HEK293 (cell line): ENCODE data around the gene RASD2.

ENCODE experiments used
- CTCF ChIA-PET: fragments of 350-600 bp; formaldehyde crosslinking; extraction: SDS; loops from one replicate; lab custom pipeline; 2021; ENCODE audit warnings: antibody characterized with exemption; lab: Yijun Ruan, JAX
- POLR2A ChIA-PET: fragments of 300-600 bp; formaldehyde crosslinking; extraction: SDS; loops from one replicate; lab custom pipeline; 2020; ENCODE audit warnings: antibody characterized with exemption, inconsistent platforms; lab: Yijun Ruan, JAX
- H3K27ac ChIP-seq: fragments of 200-500 bp; sonication (Bioruptor generic); 2 replicates; pipeline ENCODE4 v1.5.1; 2014; ENCODE audit warnings: low read depth, low read length, control low read depth, inconsistent platforms; ENCODE audit errors: extremely low read depth
- H3K36me3 ChIP-seq, 2 experiments: fragments of 200-500 bp in 1 of 2; sonication (Bioruptor generic) in 1 of 2; 1 replicate in 1 of 2; 2 replicates in 1 of 2; pipeline ENCODE4 v1.5.1; 2014 to 2017; ENCODE audit warnings: inconsistent platforms in 2 of 2, low read length in 2 of 2; ENCODE audit not compliant: control insufficient read depth in 2 of 2, insufficient read depth in 1 of 2
- H3K4me1 ChIP-seq: fragments of 200-500 bp; sonication (Bioruptor generic); 2 replicates; pipeline ENCODE4 v1.5.1; 2014; ENCODE audit warnings: mild to moderate bottlenecking, low read length, inconsistent platforms; ENCODE audit not compliant: control insufficient read depth, insufficient read depth
- H3K4me3 ChIP-seq: 2 replicates; pipeline ENCODE4 v1.5.1; 2011; ENCODE audit warnings: low read depth, mild to moderate bottlenecking, control low read depth, low read length, moderate library complexity
- H3K9me3 ChIP-seq: fragments of 200-500 bp; sonication (Bioruptor generic); 2 replicates; pipeline ENCODE4 v1.5.1; 2014; ENCODE audit warnings: low read depth, low read length, inconsistent platforms; ENCODE audit not compliant: control insufficient read depth, insufficient read depth
- BCL11A ChIP-seq: fragments of 450-650 bp; formaldehyde crosslinking; IDR thresholded peaks from 2 replicates; pipeline ENCODE4 v1.5.1; 2016; ENCODE audit warnings: low read depth, missing biosample characterization, missing genetic modification characterization
- FEZF1 ChIP-seq: fragments of 450-650 bp; formaldehyde crosslinking; IDR thresholded peaks from 2 replicates; pipeline ENCODE4 v1.5.1; 2016; ENCODE audit warnings: missing biosample characterization, missing genetic modification characterization
- HOXC10 ChIP-seq: sonication (generic); formaldehyde crosslinking; IDR thresholded peaks from 2 replicates; pipeline ENCODE4 v1.8.1; 2023; ENCODE audit warnings: mild to moderate bottlenecking, missing genetic modification reagents
- OVOL3 ChIP-seq: fragments of 450-650 bp; formaldehyde crosslinking; IDR thresholded peaks from 2 replicates; pipeline ENCODE4 v1.5.1; 2016; ENCODE audit warnings: missing biosample characterization, missing genetic modification characterization
- TRIM28 ChIP-seq: IDR thresholded peaks from 2 replicates; pipeline ENCODE4 v1.6.1; 2011; ENCODE audit warnings: low read length, control low read depth, borderline replicate concordance
- ZBTB1 ChIP-seq: fragments of 450-650 bp; formaldehyde crosslinking; IDR thresholded peaks from 2 replicates; pipeline ENCODE4 v1.5.1; 2016; ENCODE audit warnings: missing biosample characterization, missing genetic modification characterization
- ZFP3 ChIP-seq: fragments of 450-650 bp; formaldehyde crosslinking; IDR thresholded peaks from 2 replicates; pipeline ENCODE4 v1.5.1; 2016; ENCODE audit warnings: low read depth, missing biosample characterization, missing genetic modification characterization
- ZNF169 ChIP-seq: fragments of 450-650 bp; formaldehyde crosslinking; IDR thresholded peaks from 2 replicates; pipeline ENCODE4 v1.5.1; 2016; ENCODE audit warnings: missing biosample characterization, missing genetic modification characterization
- ZNF184 ChIP-seq: fragments of 450-650 bp; IDR thresholded peaks from 2 replicates; pipeline ENCODE4 v1.5.1; 2018; ENCODE audit warnings: missing biosample characterization, mild to moderate bottlenecking, missing genetic modification characterization
- ZNF292 ChIP-seq: fragments of 450-650 bp; formaldehyde crosslinking; IDR thresholded peaks from 2 replicates; pipeline ENCODE4 v1.5.1; 2016; ENCODE audit warnings: low read depth, missing biosample characterization, missing genetic modification characterization, borderline replicate concordance
- ZNF350 ChIP-seq: fragments of 450-650 bp; formaldehyde crosslinking; IDR thresholded peaks from 2 replicates; pipeline ENCODE4 v1.5.0; 2017; ENCODE audit warnings: missing biosample characterization, mild to moderate bottlenecking, missing genetic modification characterization
- ZNF394 ChIP-seq: fragments of 450-650 bp; formaldehyde crosslinking; IDR thresholded peaks from 2 replicates; pipeline ENCODE4 v1.5.1; 2016; ENCODE audit warnings: missing biosample characterization, missing genetic modification characterization, mild to moderate bottlenecking, moderate library complexity, borderline replicate concordance
- ZNF473 ChIP-seq: fragments of 450-650 bp; formaldehyde crosslinking; IDR thresholded peaks from 2 replicates; pipeline ENCODE4 v1.5.1; 2017; ENCODE audit warnings: missing biosample characterization, missing genetic modification characterization
- ZNF544 ChIP-seq: fragments of 450-650 bp; formaldehyde crosslinking; IDR thresholded peaks from 2 replicates; pipeline ENCODE4 v1.5.0; 2017; ENCODE audit warnings: missing biosample characterization, missing genetic modification characterization
- ZNF596 ChIP-seq: fragments of 450-650 bp; IDR thresholded peaks from 2 replicates; pipeline ENCODE4 v1.5.0; 2018; ENCODE audit warnings: missing biosample characterization, mild to moderate bottlenecking, missing genetic modification characterization, moderate library complexity
- ZNF707 ChIP-seq: fragments of 450-650 bp; formaldehyde crosslinking; IDR thresholded peaks from 2 replicates; pipeline ENCODE4 v1.5.1; 2016; ENCODE audit warnings: missing biosample characterization, missing genetic modification characterization
- ZNF768 ChIP-seq: fragments of 450-650 bp; formaldehyde crosslinking; IDR thresholded peaks from 2 replicates; pipeline ENCODE4 v1.5.1; 2018; ENCODE audit warnings: missing biosample characterization, mild to moderate bottlenecking, missing genetic modification characterization
- TF ChIP-seq, protein P1 (sequence below): fragments of 450-650 bp; formaldehyde crosslinking; IDR thresholded peaks from 2 replicates; pipeline ENCODE4 v1.5.1; 2017; ENCODE audit warnings: missing biosample characterization, missing genetic modification characterization
- TF ChIP-seq, protein P2 (sequence below): fragments of 450-650 bp; formaldehyde crosslinking; IDR thresholded peaks from 2 replicates; pipeline ENCODE4 v1.5.1; 2016; ENCODE audit warnings: missing biosample characterization, missing genetic modification characterization
- TF ChIP-seq, protein P3 (sequence below): fragments of 450-650 bp; formaldehyde crosslinking; IDR thresholded peaks from 2 replicates; pipeline ENCODE4 v1.5.1; 2016; ENCODE audit warnings: missing biosample characterization, missing genetic modification characterization
- TF ChIP-seq, protein P4 (sequence below): fragments of 450-650 bp; formaldehyde crosslinking; conservative IDR thresholded peaks from 2 replicates; pipeline ENCODE4 v1.5.1; 2016; ENCODE audit warnings: low read depth, missing biosample characterization, missing genetic modification characterization

The RASD2 gene

DNA sequence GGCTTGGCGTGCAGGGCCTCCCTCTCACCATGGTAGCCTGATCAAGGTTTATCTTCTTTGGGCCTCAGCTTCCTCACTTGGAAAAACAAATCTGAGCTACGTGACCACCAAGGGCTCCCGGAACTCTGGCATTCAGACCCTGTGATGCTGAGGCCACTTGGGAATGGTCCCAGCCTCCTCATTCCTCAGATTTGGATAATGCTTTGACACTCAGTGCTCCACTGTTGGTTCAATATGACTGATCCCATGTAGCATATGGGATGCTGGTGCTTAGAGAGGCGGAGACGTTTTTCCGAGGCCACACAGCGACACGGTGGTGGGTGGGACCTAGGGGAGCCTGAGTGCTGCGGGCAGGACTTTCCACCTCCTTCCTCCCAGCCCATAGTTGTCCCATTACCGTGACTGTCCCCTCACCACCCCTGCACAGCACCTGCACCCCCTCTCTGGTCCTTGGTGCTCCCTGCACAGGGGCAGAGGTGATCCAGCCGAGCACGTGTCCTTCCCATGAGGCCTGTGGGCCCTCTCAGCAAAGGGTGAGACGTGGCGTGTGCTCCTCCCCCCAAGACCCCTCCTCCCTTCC, 53.4 kb downstream of the RASD2 start (continued):
- TF ChIP-seq ZNF394: no peak
- TF ChIP-seq, protein P1, sequence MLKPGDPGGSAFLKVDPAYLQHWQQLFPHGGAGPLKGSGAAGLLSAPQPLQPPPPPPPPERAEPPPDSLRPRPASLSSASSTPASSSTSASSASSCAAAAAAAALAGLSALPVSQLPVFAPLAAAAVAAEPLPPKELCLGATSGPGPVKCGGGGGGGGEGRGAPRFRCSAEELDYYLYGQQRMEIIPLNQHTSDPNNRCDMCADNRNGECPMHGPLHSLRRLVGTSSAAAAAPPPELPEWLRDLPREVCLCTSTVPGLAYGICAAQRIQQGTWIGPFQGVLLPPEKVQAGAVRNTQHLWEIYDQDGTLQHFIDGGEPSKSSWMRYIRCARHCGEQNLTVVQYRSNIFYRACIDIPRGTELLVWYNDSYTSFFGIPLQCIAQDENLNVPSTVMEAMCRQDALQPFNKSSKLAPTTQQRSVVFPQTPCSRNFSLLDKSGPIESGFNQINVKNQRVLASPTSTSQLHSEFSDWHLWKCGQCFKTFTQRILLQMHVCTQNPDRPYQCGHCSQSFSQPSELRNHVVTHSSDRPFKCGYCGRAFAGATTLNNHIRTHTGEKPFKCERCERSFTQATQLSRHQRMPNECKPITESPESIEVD: no peak
- TF ChIP-seq, protein P2, sequence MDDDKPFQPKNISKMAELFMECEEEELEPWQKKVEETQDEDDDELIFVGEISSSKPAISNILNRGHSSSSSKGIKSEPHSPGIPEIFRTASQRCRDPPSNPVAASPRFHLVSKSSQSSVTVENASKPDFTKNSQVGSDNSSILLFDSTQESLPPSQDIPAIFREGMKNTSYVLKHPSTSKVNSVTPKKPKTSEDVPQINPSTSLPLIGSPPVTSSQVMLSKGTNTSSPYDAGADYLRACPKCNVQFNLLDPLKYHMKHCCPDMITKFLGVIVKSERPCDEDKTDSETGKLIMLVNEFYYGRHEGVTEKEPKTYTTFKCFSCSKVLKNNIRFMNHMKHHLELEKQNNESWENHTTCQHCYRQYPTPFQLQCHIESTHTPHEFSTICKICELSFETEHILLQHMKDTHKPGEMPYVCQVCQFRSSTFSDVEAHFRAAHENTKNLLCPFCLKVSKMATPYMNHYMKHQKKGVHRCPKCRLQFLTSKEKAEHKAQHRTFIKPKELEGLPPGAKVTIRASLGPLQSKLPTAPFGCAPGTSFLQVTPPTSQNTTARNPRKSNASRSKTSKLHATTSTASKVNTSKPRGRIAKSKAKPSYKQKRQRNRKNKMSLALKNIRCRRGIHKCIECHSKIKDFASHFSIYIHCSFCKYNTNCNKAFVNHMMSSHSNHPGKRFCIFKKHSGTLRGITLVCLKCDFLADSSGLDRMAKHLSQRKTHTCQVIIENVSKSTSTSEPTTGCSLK: no peak

DNA sequence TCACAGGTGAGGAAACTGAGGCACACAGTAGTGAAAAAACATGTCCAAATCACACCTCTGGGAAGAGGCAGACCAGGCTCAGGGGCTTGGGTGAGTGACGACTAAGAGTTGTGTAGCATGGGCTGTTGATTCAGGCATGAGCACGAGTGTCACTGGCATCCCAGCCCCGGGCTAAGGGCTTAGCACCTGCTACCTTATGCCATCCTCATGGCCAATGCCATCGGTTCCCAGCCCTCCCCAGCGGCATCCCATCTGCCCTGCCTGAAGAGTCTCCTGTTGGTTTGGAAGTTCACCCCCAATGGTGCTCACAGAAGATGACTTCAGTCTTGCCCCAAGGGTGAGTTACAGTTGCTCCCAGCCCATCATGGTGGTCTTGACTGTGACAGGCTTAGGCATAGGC, 54.1 kb downstream of the RASD2 start:
- Histone ChIP-seq H3K9me3 (no peaks in the 10 kb centered on the region), H3K27ac (no peak overlapping the region), H3K4me1 (peaks cover 2% of the 10 kb centered on the region; the same call in 1 of the 2 replicates), H3K36me3 (no peaks in the 10 kb centered on the region), H3K4me3 (no peak overlapping the region)
- ChIA-PET CTCF (no interaction called here), POLR2A (no interaction called here)
- no peak for TF ChIP-seq ZNF544 (tag by site-specific recombination)
- no peak for TF ChIP-seq ZNF768 (tag by site-specific recombination)
- TF ChIP-seq FEZF1 (tag by site-specific recombination): no peak
- no peak for TF ChIP-seq BCL11A (tag by site-specific recombination)
- no peak for TF ChIP-seq ZFP3
- no peak for TF ChIP-seq ZNF707 (tag by site-specific recombination)
- no peak for TF ChIP-seq TRIM28

DNA sequence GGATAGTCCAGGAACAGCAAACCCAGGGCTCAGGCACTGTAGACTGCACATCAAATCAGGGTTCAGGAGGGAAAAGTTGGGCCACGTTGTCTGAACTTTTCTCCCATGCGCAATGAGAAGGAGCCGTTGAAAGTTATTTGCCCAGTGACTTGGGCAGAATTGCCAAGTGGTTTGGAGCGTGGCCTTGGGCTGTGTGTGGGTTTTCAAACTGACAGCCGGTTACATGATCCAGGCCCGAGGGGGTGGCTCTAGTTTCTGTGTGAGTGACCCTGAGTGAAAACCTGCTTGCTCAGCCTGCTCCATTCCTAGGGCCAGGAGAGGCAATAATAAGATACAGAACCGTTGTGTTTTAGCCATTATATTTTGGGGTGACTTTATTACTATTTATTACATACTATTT, 56.2 kb downstream of the RASD2 start:
- POLR2A ChIA-PET: no interaction called here
- Histone ChIP-seq H3K36me3 (no peaks in the 10 kb centered on the region), H3K9me3 (no peaks in the 10 kb centered on the region), H3K27ac (no peak overlapping the region), H3K4me3 (no peak overlapping the region), H3K4me1 (no peaks in the 10 kb centered on the region)
- CTCF ChIA-PET: interaction anchor here (0.8 kb wide), 1 partner anchor 14 kb away, joined by 4 read pairs; no protein-coding TSS in a partner anchor
- TF ChIP-seq OVOL3 (tag by site-specific recombination) (no peak), ZBTB1 (tag by site-specific recombination) (no peak), HOXC10 (CRISPR knock-in tag) (no peak), ZNF350 (tag by site-specific recombination) (no peak), ZNF184 (no peak), ZNF169 (tag by site-specific recombination) (no peak), ZNF473 (tag by site-specific recombination) (no peak), ZNF596 (tag by site-specific recombination) (no peak), ZNF292 (tag by site-specific recombination) (no peak)
- TF ChIP-seq, protein P3, sequence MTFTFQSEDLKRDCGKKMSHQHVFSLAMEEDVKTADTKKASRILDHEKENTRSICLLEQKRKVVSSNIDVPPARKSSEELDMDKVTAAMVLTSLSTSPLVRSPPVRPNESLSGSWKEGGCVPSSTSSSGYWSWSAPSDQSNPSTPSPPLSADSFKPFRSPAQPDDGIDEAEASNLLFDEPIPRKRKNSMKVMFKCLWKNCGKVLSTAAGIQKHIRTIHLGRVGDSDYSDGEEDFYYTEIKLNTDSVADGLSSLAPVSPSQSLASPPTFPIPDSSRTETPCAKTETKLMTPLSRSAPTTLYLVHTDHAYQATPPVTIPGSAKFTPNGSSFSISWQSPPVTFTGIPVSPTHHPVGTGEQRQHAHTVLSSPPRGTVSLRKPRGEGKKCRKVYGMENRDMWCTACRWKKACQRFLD (tag by site-specific recombination): no peak
- TF ChIP-seq, protein P1: no peak
- TF ChIP-seq, protein P4, sequence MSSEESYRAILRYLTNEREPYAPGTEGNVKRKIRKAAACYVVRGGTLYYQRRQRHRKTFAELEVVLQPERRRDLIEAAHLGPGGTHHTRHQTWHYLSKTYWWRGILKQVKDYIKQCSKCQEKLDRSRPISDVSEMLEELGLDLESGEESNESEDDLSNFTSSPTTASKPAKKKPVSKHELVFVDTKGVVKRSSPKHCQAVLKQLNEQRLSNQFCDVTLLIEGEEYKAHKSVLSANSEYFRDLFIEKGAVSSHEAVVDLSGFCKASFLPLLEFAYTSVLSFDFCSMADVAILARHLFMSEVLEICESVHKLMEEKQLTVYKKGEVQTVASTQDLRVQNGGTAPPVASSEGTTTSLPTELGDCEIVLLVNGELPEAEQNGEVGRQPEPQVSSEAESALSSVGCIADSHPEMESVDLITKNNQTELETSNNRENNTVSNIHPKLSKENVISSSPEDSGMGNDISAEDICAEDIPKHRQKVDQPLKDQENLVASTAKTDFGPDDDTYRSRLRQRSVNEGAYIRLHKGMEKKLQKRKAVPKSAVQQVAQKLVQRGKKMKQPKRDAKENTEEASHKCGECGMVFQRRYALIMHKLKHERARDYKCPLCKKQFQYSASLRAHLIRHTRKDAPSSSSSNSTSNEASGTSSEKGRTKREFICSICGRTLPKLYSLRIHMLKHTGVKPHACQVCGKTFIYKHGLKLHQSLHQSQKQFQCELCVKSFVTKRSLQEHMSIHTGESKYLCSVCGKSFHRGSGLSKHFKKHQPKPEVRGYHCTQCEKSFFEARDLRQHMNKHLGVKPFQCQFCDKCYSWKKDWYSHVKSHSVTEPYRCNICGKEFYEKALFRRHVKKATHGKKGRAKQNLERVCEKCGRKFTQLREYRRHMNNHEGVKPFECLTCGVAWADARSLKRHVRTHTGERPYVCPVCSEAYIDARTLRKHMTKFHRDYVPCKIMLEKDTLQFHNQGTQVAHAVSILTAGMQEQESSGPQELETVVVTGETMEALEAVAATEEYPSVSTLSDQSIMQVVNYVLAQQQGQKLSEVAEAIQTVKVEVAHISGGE: no peak
